ENCODE measurements around the gene PID1.

Gene PID1

GRCh38 chr2:229270551-229271410, at the start of gene PID1:
TSS of gene PID1 (minus strand) at chr2:229271287. CDS start at chr2:229271043, 244 bp downstream.
- peaks cover 78% of the 10 kb centered on the region for H3K27me3 ChIP-seq (ENCODE audit: insufficient read depth, low read depth, severe bottlenecking)
- H3K36me3 ChIP-seq, result no peaks in the 10 kb centered on the region
- no peak for TF ChIP-seq CTCF (IDR thresholded peaks at IDR 0.05; ENCODE audit: low read depth, low read length)
- H3K9me3 ChIP-seq (ENCODE audit: severe bottlenecking), result no peaks in the 10 kb centered on the region
- no peak within 1 kb of the TSS for H3K4me3 ChIP-seq (ENCODE audit: low read depth, low read length)
- no peak for DNase-seq
- H3K27ac ChIP-seq, result no peak within 1 kb of the TSS

GRCh38 chr2:229319558-229319957, 48.5 kb upstream of the PID1 start:
- no peak for DNase-seq
- Histone ChIP-seq H3K27me3 (ENCODE audit: insufficient read depth, low read depth, severe bottlenecking) (peaks cover 64% of the 10 kb centered on the region), H3K36me3 (no peaks in the 10 kb centered on the region), H3K27ac (no peak overlapping the region), H3K9me3 (ENCODE audit: severe bottlenecking) (no peaks in the 10 kb centered on the region), H3K4me3 (ENCODE audit: low read depth, low read length) (no peak overlapping the region)
- no peak for TF ChIP-seq CTCF (IDR thresholded peaks at IDR 0.05; ENCODE audit: low read depth, low read length)

GRCh38 chr2:229314117-229314516, 43.0 kb upstream of the PID1 start:
- TF ChIP-seq CTCF (IDR thresholded peaks at IDR 0.05; ENCODE audit: low read depth, low read length), result no peak
- H3K9me3 ChIP-seq (ENCODE audit: severe bottlenecking), result no peaks in the 10 kb centered on the region
- H3K4me3 ChIP-seq (ENCODE audit: low read depth, low read length), result no peak overlapping the region
- no peak overlapping the region for H3K27ac ChIP-seq
- H3K27me3 ChIP-seq (ENCODE audit: insufficient read depth, low read depth, severe bottlenecking), result peaks cover 58% of the 10 kb centered on the region
- H3K36me3 ChIP-seq, result no peaks in the 10 kb centered on the region
- DNase-seq, result no peak

- H3K36me3 ChIP-seq, result no peaks in the 10 kb centered on the region
- no peaks in the 10 kb centered on the region for H3K9me3 ChIP-seq (ENCODE audit: severe bottlenecking)
- TF ChIP-seq CTCF (IDR thresholded peaks at IDR 0.05; ENCODE audit: low read depth, low read length), result no peak
- no peak for DNase-seq
- no peak overlapping the region for H3K27ac ChIP-seq
- no peak overlapping the region for H3K4me3 ChIP-seq (ENCODE audit: low read depth, low read length)
- peaks cover 57% of the 10 kb centered on the region for H3K27me3 ChIP-seq (ENCODE audit: insufficient read depth, low read depth, severe bottlenecking)
Observed at GRCh38 chr2:229313591-229313990, 42.5 kb upstream of the PID1 start.

- Histone ChIP-seq H3K9me3 (ENCODE audit: severe bottlenecking) (no peaks in the 10 kb centered on the region), H3K4me3 (ENCODE audit: low read depth, low read length) (no peak overlapping the region), H3K27ac (no peak overlapping the region), H3K36me3 (no peaks in the 10 kb centered on the region), H3K27me3 (ENCODE audit: insufficient read depth, low read depth, severe bottlenecking) (peaks cover 59% of the 10 kb centered on the region)
- TF ChIP-seq CTCF (IDR thresholded peaks at IDR 0.05; ENCODE audit: low read depth, low read length), result no peak
- no peak for DNase-seq
Observed at GRCh38 chr2:229301237-229301636, 30.1 kb upstream of the PID1 start.
